ENCODE data around the gene BRF1.
"Not testable (repeated sequence)": the region's sequence is repeated elsewhere in the genome, so short reads cannot be mapped to it uniquely, and the experiment has no call there.

BRF1 gene, protein sequence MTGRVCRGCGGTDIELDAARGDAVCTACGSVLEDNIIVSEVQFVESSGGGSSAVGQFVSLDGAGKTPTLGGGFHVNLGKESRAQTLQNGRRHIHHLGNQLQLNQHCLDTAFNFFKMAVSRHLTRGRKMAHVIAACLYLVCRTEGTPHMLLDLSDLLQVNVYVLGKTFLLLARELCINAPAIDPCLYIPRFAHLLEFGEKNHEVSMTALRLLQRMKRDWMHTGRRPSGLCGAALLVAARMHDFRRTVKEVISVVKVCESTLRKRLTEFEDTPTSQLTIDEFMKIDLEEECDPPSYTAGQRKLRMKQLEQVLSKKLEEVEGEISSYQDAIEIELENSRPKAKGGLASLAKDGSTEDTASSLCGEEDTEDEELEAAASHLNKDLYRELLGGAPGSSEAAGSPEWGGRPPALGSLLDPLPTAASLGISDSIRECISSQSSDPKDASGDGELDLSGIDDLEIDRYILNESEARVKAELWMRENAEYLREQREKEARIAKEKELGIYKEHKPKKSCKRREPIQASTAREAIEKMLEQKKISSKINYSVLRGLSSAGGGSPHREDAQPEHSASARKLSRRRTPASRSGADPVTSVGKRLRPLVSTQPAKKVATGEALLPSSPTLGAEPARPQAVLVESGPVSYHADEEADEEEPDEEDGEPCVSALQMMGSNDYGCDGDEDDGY

GRCh38 chr14:105300542-105301102 is at the start of gene BRF1:
Gene BRF1 (minus strand): TSS chr14:105301001. CDS start chr14:105300629, 372 bp downstream.
- DNase-seq, result peak; percentile 95

- no peak for DNase-seq
Measured at GRCh38 chr14:105349992-105350391, 49.2 kb upstream of the BRF1 start.

DNA sequence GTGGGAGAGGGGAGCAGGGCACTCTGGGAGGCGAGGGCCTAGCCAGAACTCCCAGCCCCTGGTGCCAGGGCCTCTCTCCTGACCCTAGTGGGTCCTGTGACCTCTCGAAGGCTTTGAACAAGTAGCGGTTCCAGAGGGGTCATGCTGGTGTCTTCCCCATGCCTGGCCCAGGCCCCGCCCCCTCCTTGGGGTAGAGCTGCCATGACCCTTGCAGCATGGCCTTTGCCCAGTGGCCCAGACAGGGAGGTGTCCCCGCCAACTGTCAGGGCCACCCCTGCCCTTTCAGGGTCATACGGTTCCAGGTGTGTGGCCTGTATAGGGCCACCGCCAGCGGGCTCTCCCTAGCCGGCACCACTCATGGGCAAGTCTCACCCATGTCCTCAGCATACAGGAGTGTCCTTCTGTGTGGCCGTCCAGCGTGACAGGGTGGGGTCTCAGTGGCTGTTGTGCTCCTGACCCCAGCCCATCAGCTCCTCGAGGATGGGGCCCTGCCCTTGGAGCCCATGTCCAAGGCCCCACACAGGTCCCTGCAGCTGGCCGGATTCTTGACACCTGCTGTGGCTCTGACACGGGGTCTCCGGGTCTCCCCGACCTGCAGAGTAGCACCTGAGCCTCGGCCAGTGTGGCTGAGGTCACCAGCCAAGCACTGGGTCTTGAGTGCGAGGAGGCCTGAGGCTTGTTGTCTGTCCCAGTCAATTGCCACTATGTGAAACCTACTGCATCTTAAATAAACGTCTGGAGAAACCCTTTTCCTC is 48.3 kb upstream of the BRF1 start:
- DNase-seq, result no peak

GRCh38 chr14:105348169-105348944 is 47.6 kb upstream of the BRF1 start:
- DNase-seq, result no peak

GRCh38 chr14:105347587-105347968 is 46.8 kb upstream of the BRF1 start:
- no peak for DNase-seq

DNA sequence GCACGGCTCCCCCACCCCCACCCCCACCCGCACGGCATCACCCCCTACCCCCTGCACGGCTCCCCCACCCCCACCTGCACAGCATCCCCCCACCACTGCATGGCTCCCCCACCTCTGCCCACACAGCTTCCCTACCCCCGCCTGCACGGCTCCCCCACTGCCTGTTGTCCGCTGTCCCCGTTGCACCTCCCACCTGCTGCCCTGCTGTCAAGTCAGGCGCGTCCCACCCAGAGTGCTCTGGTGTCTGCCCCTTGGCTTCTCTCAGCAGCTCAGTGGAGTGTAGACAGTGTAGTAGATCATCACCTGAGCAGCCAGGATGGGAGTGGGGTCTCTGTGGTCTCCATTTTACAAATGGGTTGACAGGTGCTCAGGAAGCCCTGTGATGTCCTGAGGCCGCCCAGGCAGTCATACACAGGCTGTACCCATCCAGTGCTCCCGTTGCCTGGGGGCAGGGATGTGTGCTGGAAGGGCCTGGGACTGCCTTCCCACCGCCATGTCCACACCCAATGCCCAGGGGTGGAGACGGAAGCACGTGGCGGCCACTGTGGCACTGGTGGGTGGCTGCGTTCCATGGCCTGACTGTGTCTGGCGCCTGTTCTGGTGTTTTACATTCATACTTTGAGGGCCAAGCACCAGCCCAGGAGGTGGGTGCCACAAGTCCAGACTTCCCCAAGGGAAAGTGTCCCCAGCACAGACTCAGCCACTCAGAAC is 46.2 kb upstream of the BRF1 start:
- DNase-seq, result no peak

DNA sequence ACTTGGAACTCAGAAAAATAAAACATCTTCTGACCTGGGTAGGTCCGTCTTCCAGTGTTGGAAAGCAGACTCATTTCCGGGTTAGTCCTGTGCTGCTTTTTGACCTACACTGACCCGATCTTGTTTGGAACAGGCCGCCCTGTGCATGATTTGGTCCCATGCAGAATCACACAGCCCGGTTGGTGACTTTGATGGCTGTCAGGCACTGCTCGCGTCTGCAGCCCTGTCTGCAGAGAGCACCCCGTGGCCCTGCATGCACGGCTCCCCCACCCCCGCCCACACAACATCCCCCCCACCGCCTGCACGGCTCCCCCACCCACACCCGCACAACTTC is 45.4 kb upstream of the BRF1 start:
- no peak for DNase-seq

DNA sequence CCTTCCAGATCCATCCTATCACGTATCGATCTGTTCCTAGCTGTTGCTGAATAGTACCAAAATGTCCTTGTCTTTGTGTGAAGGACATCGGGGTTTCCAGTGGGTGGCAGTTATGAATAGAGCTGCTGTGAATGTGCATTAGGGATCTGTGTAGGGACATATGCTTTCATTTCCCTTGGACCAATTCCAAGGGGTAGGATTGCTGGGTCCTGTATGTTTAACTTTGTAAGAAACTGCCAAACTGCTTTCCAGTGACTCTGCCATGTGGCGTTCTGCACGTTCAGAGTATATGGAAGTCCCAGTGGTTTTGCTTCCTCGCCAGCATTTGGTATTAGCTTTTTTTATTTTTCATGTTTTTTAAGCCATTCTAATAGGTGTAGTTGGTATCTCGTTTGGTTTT is 42.4 kb upstream of the BRF1 start:
- DNase-seq, result peak; percentile 94

DNA sequence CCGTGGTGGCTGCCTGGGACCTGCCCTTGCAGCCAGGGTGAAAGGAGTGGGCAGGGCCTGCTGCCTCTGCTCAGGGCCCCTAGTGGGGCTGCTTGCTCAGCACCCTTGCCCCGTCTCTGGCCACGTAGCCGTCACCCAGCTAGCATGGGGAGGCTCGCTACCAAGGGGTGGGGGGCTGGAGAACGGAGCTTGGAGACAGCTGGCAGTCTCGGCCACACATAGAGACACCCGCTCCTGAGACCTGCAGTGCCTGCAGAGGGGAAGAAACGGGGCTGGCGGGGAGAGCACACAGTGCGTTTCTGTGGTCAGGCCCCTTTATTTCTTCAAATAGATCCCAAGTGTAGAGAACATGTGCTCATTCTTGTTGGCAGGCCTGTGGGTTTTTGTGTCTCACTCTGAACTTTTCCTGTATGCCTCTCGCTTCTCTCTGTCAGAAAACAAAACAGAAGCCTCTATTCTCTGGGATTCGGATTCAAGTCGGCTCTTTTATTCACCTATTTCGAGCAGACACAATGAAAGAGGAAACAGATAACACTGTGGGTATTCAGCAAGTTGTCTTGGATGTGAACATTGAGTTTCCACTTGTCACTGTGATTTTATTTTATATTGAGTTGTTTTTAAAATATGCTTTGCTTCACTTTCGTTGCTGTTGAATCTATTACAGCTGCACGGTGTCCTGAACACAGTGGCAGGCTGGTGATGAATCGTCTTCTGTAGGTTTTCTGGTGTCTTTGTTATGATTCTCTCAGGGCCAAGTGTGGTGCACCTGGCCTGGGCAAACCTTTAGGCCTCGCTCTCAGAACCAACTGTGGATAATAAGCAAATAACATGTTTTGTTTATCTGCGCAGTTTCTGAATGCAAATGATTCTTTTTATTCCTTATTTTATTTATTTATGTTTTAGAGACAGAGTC is 40.3 kb upstream of the BRF1 start:
- DNase-seq, result no peak

DNA sequence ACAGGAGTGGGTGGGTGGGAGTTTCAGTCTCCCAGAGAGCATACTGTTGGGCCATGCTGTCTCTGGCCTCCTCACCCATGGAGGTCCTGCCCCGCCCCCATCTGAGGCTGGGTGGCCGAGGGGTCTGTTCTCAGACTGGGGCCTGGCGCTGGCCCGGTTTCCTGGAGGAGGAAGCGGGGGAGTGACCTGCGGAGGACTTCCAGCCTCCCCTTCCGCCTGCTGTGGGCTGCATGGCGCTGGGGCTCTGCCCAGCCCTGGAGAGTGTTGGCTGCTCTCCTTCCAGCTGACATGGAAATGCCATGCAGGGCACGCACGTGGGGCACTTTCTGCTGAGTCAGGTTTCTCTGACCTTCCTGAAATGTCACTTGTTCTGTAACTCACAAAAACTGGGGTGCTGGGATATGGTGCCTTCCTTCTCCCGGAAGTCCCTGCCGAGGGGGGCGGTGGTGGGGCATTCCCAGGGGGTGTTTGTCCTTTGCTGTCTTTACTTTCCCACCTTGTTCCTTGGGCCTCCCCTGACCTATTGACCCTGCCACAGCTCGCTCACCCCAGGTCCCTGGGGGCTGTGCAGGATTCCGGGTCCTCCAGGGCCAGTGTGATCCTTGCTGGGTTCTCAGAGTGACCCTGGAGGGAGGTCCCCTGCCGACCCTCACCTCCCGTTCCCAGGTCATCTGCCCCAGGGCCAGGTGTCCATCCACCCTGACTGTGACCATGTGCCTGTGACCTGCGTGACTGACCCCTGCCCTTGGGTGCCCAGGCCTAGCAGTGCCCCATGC is 37.4 kb upstream of the BRF1 start:
- DNase-seq, result no peak

DNA sequence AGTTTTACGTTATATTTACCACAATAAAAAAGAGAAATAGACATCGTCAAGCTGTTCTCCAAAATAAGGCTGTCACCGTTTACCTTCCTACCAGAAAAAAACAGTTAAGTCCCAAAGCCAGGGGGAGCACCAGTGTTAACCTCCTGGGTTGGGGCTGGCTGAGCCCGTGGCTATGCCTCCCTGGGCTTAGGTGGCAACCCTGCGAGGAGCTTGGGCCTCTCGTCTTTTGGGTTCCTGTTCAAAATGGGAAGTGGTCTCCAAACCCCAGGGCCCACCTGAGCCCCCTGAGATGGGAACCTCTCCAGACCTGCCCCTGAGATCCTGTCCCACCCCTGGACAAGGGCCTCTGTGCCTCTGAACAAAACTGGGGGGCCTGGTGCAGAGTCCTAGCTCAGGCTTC is 36.6 kb upstream of the BRF1 start:
- no peak for DNase-seq

DNA sequence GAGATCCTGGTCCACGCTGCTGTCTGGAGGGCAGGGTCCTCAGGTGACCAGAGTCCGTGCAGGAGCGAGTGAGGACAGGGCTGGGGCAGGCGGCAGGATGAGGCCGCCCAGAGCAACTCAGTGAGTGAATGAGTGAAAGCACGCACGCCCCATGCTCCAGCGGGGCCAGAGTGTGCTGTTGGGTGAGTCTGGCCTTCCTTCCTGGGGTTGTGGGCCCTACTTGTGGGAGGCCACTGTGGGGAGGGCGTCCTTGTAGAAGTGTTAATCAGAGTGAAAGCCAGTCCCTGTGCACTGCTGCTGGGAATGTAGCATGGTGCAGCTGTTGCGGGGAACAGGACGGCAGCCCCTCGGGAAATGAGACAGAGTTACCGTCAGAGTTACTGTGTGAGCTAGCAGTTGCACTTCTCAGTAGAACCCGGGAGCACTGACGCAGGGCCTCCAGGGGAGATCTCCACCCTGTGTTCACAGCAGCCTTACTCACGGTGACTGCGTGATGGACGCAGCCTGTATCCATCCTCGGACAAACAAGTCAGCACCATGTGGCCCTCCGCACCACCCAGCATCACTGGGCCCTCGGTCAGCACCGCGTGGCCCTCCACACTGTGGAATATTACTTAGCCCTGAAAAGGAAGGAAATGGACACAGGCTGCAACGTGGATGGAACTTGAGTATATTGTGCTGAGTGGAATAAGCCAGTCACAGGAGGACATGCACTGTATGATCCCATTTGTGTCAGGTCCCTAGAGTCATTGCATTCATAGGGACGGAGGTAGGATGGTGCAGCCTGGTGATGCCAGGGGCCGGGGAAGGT is 35.9 kb upstream of the BRF1 start:
- peak; percentile 8 for DNase-seq

DNA sequence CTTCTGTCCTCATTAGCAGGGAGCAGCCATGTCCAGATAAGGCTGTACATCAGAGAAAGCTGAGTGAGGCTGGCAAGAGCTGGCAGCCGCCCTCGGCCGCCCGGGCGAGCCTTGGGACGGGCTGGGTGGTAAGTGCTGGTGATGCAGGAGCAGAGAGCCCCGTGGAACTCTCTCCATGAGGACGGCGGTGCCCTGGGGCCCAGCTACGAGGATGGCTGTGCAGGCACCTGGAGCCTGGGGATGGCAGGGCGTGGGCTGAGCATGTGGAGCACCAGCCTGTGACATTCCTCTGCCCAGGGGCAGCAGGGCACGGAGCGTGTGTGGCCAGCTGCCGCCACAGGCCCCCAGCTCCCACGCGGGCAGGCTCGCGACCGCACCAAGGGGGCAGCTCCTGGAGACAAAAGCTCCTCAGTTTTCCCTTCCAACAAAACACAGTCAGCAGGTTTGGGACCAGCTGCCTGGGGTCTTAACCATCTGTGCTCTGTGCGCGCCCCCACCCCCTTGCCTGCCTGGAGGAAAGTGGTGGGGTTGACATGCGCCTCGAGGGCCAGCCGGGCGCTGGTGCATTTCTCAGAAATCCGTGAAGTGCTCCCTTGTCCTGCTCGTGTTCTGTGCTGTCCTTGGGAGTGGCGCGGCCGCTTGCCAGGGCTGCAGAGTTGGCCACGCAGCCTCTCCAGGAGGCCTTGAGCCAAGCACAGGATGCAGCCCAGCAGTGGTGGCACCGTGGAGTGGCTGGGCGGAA is 35.1 kb upstream of the BRF1 start:
- DNase-seq, result peak; percentile 28

DNA sequence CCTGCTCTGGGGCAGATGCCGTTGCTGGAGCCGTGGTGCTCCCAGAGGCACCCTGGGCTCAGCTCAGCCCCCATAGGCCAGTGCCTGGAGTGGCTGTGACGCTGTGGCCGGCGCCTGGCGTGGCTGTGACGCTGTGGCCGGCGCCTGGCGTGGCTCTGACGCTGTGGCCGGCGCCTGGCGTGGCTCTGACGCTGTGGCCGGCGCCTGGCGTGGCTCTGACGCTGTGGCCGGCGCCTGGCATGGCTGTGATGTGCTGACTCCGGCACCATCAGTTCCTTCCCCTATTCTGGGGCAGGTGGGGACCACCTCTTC is 34.4 kb upstream of the BRF1 start:
- DNase-seq, result not testable (repeated sequence)

DNA sequence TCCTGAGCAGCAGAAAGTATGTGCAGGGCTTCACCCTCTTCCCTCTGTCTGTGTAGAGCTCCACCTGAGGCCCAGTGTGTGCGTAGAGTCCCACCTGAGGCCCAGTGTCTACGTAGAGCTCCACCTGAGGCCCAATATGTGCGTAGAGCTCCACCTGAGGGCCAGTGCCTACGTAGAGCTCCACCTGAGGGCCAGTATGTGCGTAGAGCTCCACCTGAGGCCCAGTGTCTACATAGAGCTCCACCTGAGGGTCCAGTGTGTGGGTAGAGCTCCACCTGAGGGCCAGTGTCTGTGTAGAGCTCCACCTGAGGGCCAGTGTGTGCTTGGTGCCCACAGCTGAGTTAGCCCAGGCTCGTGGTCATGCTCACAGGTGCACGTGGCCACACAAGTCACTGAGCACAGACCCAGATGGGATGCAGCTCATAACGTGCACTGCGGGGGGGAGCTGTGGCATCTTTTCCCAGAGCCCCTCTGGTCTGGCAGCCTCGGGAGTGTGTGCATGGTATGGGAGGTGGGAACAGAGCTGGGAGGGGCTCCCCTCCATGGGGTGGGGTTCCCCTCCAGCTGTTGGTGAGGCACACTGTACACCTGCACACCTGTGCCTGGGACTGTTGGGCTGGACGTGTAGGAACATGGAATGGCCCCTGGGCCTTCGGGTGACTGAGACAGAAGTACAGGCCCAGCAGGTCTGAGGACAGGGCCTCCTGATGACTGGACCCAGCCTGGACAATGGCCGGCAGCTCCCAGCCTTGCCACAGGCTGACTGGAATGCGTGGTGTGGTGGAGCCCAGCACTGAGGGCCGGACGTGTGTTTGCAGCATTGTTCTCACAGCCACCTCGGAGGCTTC is 33.8 kb upstream of the BRF1 start:
- DNase-seq, result no peak

GRCh38 chr14:105333613-105334364 is 33.0 kb upstream of the BRF1 start:
- no peak for DNase-seq

DNA sequence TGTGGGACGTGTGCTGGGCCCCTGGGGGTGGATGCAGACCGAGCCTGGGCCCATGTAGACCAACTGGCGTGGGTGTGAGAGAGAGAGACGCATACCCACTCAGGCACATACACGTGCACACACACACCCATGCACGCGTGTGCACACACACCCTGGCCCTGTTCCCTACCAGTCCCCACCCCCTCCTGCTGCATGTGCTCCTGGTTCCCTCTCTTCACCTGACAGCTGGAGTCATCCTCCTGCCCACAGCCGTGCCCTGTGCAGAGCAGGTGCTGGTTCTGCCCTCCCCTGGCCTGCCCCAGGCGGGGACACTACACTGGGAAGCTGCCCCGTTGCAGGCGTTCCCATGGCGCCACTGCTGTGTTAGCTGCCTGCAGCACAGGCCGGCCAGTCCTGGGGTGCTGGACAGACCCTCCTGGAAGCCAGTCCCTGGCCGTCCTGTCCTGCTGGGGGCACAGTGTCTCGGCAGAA is 32.3 kb upstream of the BRF1 start:
- DNase-seq, result peak; percentile 9
